ENCODE data around the gene EXO1.

EXO1 gene

GRCh38 chr1:241813768-241814320 lies 34.2 kb upstream of the EXO1 start:
- DNase-seq (ENCODE audit: low read depth) = no peak
- no peak overlapping the region for H3K4me3 ChIP-seq (ENCODE audit: control insufficient read depth, low read depth, low read length)
- TF ChIP-seq CTCF (conservative IDR thresholded peaks at IDR 0.05; ENCODE audit: control insufficient read depth, insufficient read depth, low read depth, low read length) = no peak

GRCh38 chr1:241816008-241816407 lies 32.0 kb upstream of the EXO1 start:
- DNase-seq (ENCODE audit: low read depth) = no peak
- no peak overlapping the region for H3K4me3 ChIP-seq (ENCODE audit: control insufficient read depth, low read depth, low read length)
- no peak for TF ChIP-seq CTCF (conservative IDR thresholded peaks at IDR 0.05; ENCODE audit: control insufficient read depth, insufficient read depth, low read depth, low read length)

- peak; percentile 85 for DNase-seq (ENCODE audit: low read depth)
- no peak for TF ChIP-seq CTCF (conservative IDR thresholded peaks at IDR 0.05; ENCODE audit: control insufficient read depth, insufficient read depth, low read depth, low read length)
- no peak overlapping the region for H3K4me3 ChIP-seq (ENCODE audit: control insufficient read depth, low read depth, low read length)
These were observed 30.6 kb upstream of the EXO1 start for GRCh38 chr1:241817331-241817792.

DNA sequence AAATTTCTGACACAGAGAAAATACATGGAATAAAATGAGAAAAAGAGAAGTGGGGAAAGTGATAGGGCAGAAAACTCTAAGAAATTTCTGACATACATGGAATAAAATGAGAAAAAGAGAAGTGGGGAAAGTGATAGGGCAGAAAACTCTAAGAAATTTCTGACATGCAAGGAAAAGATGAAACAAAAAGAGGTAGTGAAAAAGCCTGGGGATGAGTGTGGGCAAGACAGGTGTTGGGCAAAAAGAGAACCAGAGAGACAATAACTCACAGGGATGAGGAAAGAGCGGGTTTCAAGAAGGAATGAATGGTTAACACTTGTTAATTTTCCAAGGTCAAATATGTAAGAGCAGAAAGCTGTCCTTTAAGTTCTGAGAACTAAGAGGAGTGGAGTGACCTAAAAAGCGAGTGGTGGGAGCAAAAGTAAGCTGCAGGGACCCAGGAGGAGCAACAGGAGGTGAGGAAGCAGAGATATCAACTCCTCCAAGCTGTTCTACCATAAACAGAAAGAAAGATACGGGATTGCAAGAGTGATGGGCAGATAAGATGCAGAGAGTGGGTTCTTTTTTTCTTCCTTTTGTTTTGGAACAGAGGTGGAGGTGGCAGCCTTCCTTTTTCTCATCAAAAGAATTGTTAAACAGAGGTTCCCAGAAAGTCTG lies 29.9 kb upstream of the EXO1 start:
- no peak for TF ChIP-seq CTCF (conservative IDR thresholded peaks at IDR 0.05; ENCODE audit: control insufficient read depth, insufficient read depth, low read depth, low read length)
- DNase-seq (ENCODE audit: low read depth) = no peak
- H3K4me3 ChIP-seq (ENCODE audit: control insufficient read depth, low read depth, low read length) = no peak overlapping the region

DNA sequence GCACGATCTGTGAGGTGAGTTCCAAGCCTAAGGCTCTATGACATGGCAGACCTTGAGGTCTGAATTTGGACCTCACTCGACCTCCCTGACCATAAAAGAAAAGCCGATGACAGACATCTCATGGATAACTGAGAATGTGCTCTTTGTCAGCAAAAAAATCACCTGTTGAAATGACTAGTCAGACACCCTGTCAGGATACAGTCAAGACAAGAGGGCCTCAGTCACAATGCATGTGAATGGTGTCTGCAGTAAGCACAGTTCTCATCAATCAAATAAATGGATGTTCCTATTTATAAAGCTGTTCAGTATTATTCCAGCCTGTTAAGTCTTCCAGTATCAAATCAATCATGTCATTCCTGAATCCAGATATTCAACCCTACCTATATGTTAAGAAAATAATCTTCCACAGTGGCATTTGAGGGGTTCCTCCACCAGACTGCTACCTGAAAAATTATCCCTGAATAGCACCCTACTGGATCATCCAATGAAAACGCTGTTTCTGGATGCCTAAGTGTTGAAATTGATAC lies 28.6 kb upstream of the EXO1 start:
- no peak for TF ChIP-seq CTCF (conservative IDR thresholded peaks at IDR 0.05; ENCODE audit: control insufficient read depth, insufficient read depth, low read depth, low read length)
- no peak overlapping the region for H3K4me3 ChIP-seq (ENCODE audit: control insufficient read depth, low read depth, low read length)
- DNase-seq (ENCODE audit: low read depth) = no peak

DNA sequence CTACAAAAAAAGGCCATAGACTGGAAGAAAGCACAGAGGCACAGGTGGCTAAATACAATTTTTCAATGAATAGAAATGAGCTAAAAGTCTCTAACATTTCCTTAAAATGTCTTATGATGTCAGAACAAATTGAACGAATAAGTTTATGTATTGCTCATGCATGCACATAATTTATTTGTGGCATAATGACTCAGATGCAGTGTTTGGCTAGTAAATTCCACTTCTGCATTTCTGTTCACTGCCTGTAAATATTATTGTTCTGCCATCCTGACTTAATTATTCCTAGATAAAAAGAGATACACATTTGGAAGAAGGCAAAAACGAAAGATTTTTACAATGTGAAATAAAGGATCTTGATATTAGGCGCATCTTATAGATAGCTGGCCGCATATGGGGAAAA lies 26.6 kb upstream of the EXO1 start:
- peak; percentile 83 for DNase-seq (ENCODE audit: low read depth)
- TF ChIP-seq CTCF (conservative IDR thresholded peaks at IDR 0.05; ENCODE audit: control insufficient read depth, insufficient read depth, low read depth, low read length) = no peak
- no peak overlapping the region for H3K4me3 ChIP-seq (ENCODE audit: control insufficient read depth, low read depth, low read length)
